ENCODE data around the gene SMYD3. TPM values are rescaled to one million over a fixed set of nuclear protein-coding genes. Genes with fewer than 3 reads are reported as not detected.

Gene SMYD3
- total RNA-seq, 2 donors from 2014 or later = 16.2 to 16.4 TPM

GRCh38 chr1:246302251-246302625 is 204.8 kb downstream of the SMYD3 start:
- H3K27me3 ChIP-seq = no peaks in the 10 kb centered on the region
- DNase-seq = no peak
- intact Hi-C loops (cut with DNase I) = no loop called here
- no peak for TF ChIP-seq CTCF (IDR thresholded peaks at IDR 0.05)
- H3K9ac ChIP-seq (ENCODE audit: low read depth in 2 of 2, low read length in 2 of 2) = no peak overlapping the region
- no peaks in the 10 kb centered on the region for H3K4me1 ChIP-seq
- no peaks in the 10 kb centered on the region for H3K36me3 ChIP-seq
- no peak overlapping the region for H3K4me3 ChIP-seq
- H3K27ac ChIP-seq = no peak overlapping the region
- no peaks in the 10 kb centered on the region for H3K9me3 ChIP-seq

GRCh38 chr1:246301553-246302250 is 205.4 kb downstream of the SMYD3 start:
- Histone ChIP-seq H3K4me3 (no peak overlapping the region), H3K27ac (no peak overlapping the region), H3K27me3 (no peaks in the 10 kb centered on the region), H3K4me1 (no peaks in the 10 kb centered on the region), H3K9ac (ENCODE audit: low read depth in 2 of 2, low read length in 2 of 2) (no peak overlapping the region), H3K36me3 (no peaks in the 10 kb centered on the region), H3K9me3 (no peaks in the 10 kb centered on the region)
- intact Hi-C loops (cut with DNase I) = no loop called here
- no peak for TF ChIP-seq CTCF (IDR thresholded peaks at IDR 0.05)
- no peak for DNase-seq

GRCh38 chr1:246300626-246301549 is 206.2 kb downstream of the SMYD3 start:
- H3K36me3 ChIP-seq = no peaks in the 10 kb centered on the region
- H3K4me1 ChIP-seq = no peaks in the 10 kb centered on the region
- no peak overlapping the region for H3K4me3 ChIP-seq
- H3K27ac ChIP-seq = no peak overlapping the region
- H3K9me3 ChIP-seq = no peaks in the 10 kb centered on the region
- intact Hi-C loops (cut with DNase I) = no loop called here
- no peak for TF ChIP-seq CTCF (IDR thresholded peaks at IDR 0.05)
- H3K27me3 ChIP-seq = no peaks in the 10 kb centered on the region
- H3K9ac ChIP-seq (ENCODE audit: low read depth in 2 of 2, low read length in 2 of 2) = no peak overlapping the region
- no peak for DNase-seq

- H3K9ac ChIP-seq (ENCODE audit: low read depth in 2 of 2, low read length in 2 of 2) = no peak overlapping the region
- DNase-seq = no peak
- H3K4me1 ChIP-seq = no peaks in the 10 kb centered on the region
- no peaks in the 10 kb centered on the region for H3K9me3 ChIP-seq
- no peak for TF ChIP-seq CTCF (IDR thresholded peaks at IDR 0.05)
- H3K27ac ChIP-seq = no peak overlapping the region
- H3K4me3 ChIP-seq = no peak overlapping the region
- intact Hi-C loops (cut with DNase I) = no loop called here
- no peaks in the 10 kb centered on the region for H3K27me3 ChIP-seq
- H3K36me3 ChIP-seq = no peaks in the 10 kb centered on the region
Measured at GRCh38 chr1:246297279-246298265, 209.5 kb downstream of the SMYD3 start.

GRCh38 chr1:246295968-246296367 is 211.1 kb downstream of the SMYD3 start:
- no peak overlapping the region for H3K9ac ChIP-seq (ENCODE audit: low read depth in 2 of 2, low read length in 2 of 2)
- H3K4me3 ChIP-seq = no peak overlapping the region
- no peak overlapping the region for H3K27ac ChIP-seq
- H3K9me3 ChIP-seq = no peaks in the 10 kb centered on the region
- no peak for DNase-seq
- no peaks in the 10 kb centered on the region for H3K27me3 ChIP-seq
- TF ChIP-seq CTCF (IDR thresholded peaks at IDR 0.05) = no peak
- no peaks in the 10 kb centered on the region for H3K4me1 ChIP-seq
- intact Hi-C loops (cut with DNase I) = no loop called here
- no peaks in the 10 kb centered on the region for H3K36me3 ChIP-seq
